Thoracic aorta (tissue), 2 donors: Measurements from ENCODE around the gene SNX27. TPM values are rescaled to one million over a fixed set of nuclear protein-coding genes. Genes with fewer than 3 reads are reported as not detected.

ENCODE experiments used
- ATAC-seq: fragments of 150-250 bp; one replicate; pipeline ENCODE4 v1.8.0; 2017; ENCODE audit warnings: low read depth; ENCODE audit not compliant: insufficient number of reproducible peaks, low FRiP score
- DNase-seq: peaks from one replicate; pipeline ENCODE4 v3.0.0-alpha.2; 2020; ENCODE audit warnings: low spot score
- H3K27ac ChIP-seq, 2 donors: fragments of 200-600 bp; sonication (generic); 1 replicate in 1 of 2; 2 replicates in 1 of 2; pipeline ENCODE4 v1.5.1; 2016; ENCODE audit warnings: mild to moderate bottlenecking in 2 of 2, moderate library complexity in 2 of 2
- H3K27me3 ChIP-seq: fragments of 200-600 bp; sonication (generic); replicated peaks from 2 replicates; pipeline ENCODE4 v1.6.0; 2016; ENCODE audit warnings: mild to moderate bottlenecking; ENCODE audit not compliant: insufficient read depth
- H3K36me3 ChIP-seq: fragments of 200-600 bp; sonication (generic); one replicate; pipeline ENCODE4 v1.5.1; 2016
- H3K4me1 ChIP-seq, 2 donors: fragments of 200-600 bp; sonication (generic); 1 replicate in 1 of 2; 2 replicates in 1 of 2; pipeline versions ENCODE4 v1.5.1 to v1.6.0; 2016; ENCODE audit warnings: low read depth in 2 of 2, mild to moderate bottlenecking in 1 of 2; ENCODE audit not compliant: control insufficient read depth in 1 of 2
- H3K4me3 ChIP-seq: fragments of 200-600 bp; sonication (generic); 2 replicates; pipeline ENCODE4 v1.5.1; 2016; ENCODE audit warnings: mild to moderate bottlenecking
- H3K9me3 ChIP-seq: fragments of 200-600 bp; sonication (generic); 2 replicates; pipeline ENCODE4 v1.5.1; 2016
- CTCF ChIP-seq: fragments of 200-600 bp; sonication (generic); IDR thresholded peaks from one replicate; pipeline ENCODE4 v1.5.1; 2019; ENCODE audit warnings: antibody characterized with exemption
- total RNA-seq, 2 donors: library from RNA; depleted of rRNA; stranded (reverse); fragments of >200 nt; gene quantifications; one replicate each; pipeline versions ENCODE4 v1.1.0 to v1.2.3, GENCODE V29; 2016

SNX27 gene
- total RNA-seq, 2 donors from 2014 or later, result 25.6 to 46.7 TPM

DNA sequence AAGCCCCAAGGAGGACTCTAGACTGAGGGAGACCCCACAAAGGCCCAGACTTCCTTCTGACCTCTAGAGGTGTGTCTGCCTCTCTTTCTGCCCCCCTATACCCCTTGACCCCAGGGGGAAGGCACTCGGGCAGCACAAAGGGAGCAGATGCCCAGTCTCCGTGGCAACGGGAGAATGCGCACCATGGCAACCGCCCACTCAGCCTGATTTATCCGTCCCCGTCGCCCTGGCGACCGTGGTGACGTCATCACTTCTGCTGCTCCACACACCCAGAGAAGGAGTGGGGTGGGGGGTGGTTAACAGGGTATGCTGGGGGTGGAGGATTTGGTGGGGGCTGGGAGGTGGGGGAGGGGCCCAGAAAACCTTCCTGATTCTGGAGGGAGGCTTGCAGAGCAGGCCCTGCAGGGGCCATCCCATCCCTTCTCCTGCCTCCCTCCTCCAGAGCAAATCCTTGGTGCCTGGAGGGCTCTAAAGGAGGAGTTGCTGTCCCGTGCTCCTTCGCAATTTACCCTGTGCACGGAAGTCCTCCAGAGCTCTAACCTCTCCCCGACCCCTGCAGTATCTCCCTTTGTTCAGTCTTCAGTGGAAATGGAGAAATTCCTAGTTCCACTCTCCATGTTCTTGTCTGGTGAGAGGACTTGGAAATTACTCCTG lies 98.5 kb downstream of the SNX27 start:
- DNase-seq, result no peak
- H3K27me3 ChIP-seq, result no peaks in the 10 kb centered on the region
- H3K27ac ChIP-seq, result no peak overlapping the region
- no peak overlapping the region for H3K4me3 ChIP-seq
- no peaks in the 10 kb centered on the region for H3K4me1 ChIP-seq
- H3K9me3 ChIP-seq, result no peaks in the 10 kb centered on the region
- no peak for TF ChIP-seq CTCF
- no peak for ATAC-seq
- no peaks in the 10 kb centered on the region for H3K36me3 ChIP-seq

DNA sequence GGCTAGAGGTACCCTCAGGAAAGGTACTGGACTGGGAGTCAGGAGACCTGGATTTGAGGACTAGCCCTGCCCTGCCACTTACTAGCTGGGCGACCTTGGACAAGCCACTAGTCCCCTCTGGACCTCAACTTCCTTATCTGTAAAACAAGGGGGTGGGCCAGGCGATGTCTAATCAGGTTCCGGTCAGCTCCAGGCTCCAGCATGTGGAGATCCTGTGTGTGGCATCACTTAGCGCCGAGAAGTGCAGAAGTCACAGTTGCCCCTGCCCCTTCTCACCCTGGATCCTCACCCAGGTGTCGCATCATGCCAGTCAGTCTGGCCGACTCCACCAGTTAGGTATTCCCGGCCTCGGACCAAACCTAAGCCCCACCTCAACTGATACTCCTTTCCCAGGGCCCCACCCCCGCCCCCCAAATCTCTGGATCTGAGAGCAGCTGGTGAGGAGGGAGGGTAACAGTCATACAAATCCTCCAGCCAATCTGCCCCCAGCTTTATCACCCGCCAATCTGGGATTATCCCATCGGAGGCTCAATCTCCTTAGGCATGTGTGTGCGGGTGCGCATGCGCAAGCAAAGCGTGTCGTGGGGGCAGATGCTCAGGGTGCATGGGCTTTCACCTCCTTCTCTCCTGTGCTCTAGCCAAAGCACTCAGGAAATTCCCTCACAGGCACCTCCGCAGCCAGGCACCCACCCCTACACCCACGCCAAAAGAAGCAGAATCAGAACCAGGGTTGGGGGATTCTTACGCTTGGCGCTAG lies 99.4 kb downstream of the SNX27 start:
- Histone ChIP-seq H3K4me1 (no peaks in the 10 kb centered on the region), H3K4me3 (no peak overlapping the region), H3K27me3 (no peaks in the 10 kb centered on the region), H3K9me3 (no peaks in the 10 kb centered on the region), H3K36me3 (no peaks in the 10 kb centered on the region), H3K27ac (no peak overlapping the region)
- no peak for ATAC-seq
- TF ChIP-seq CTCF, result no peak
- DNase-seq, result no peak

- no peaks in the 10 kb centered on the region for H3K27me3 ChIP-seq
- no peak for DNase-seq
- H3K4me1 ChIP-seq, result peaks cover 3% of the 10 kb centered on the region in 2 donors
- H3K27ac ChIP-seq, result no peak overlapping the region
- no peaks in the 10 kb centered on the region for H3K36me3 ChIP-seq
- no peaks in the 10 kb centered on the region for H3K9me3 ChIP-seq
- ATAC-seq, result no peak
- TF ChIP-seq CTCF, result no peak
- H3K4me3 ChIP-seq, result no peak overlapping the region
Observed at GRCh38 chr1:151711951-151712350, 100.1 kb downstream of the SNX27 start.

DNA sequence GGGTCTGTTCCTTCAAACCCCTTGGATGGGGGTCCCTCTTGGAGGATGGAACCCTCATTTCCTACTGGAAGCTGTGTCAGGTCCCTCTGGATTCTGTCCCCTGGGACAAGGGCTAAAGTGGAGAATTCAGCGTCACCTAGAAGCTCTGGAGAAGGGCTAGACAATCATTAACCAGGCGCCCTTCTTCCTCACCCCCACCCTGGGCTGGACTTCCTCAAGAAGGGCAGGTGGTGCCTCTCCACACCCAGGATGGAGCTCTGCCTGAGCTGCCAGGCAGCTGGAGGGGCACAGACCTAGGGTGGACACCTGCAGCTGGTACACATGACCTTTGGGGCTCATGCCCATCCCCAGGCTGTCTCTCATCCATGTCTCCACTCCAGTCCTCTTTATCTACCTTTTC lies 101.2 kb downstream of the SNX27 start:
- Histone ChIP-seq H3K9me3 (no peaks in the 10 kb centered on the region), H3K27me3 (no peaks in the 10 kb centered on the region), H3K27ac (no peak overlapping the region), H3K4me3 (no peak overlapping the region), H3K36me3 (no peaks in the 10 kb centered on the region), H3K4me1 (peaks cover 3 to 14% of the 10 kb centered on the region in 2 donors)
- no peak for TF ChIP-seq CTCF
- no peak for DNase-seq
- no peak for ATAC-seq

DNA sequence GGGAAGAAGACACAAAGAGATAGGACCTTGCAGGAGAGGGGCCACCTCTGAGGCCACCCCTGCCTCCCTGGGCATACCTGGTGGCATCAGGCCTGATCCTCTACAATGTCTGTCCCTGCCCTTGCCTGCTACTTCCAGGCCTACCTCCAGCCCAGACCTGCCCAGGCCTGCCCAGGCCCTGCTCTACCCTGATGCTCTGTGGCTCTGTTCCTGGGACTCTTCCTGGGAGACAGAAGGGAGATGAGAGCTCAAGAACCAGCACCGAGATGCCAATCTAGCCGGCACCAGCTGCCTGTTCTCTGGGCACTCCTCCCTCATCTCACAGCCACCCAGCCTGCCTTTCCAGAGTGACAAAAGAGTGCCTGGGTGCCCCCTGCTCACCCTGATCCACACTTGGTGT lies 102.0 kb downstream of the SNX27 start:
- no peaks in the 10 kb centered on the region for H3K36me3 ChIP-seq
- H3K4me1 ChIP-seq, result peaks cover 3 to 21% of the 10 kb centered on the region in 2 donors
- no peak overlapping the region for H3K27ac ChIP-seq
- no peak overlapping the region for H3K4me3 ChIP-seq
- ATAC-seq (no peak), DNase-seq (no peak)
- no peaks in the 10 kb centered on the region for H3K27me3 ChIP-seq
- no peaks in the 10 kb centered on the region for H3K9me3 ChIP-seq
- no peak for TF ChIP-seq CTCF
